ENCODE results near the gene BLCAP.
"Not testable (repeated sequence)": the region's sequence is repeated elsewhere in the genome, so short reads cannot be mapped to it uniquely, and the experiment has no call there.

The BLCAP gene

GRCh38 chr20:37556538-37556937, 28.9 kb upstream of the BLCAP start:
- DNase-seq (ENCODE audit: low spot score), result no peak

GRCh38 chr20:37554721-37555298, 27.1 kb upstream of the BLCAP start:
- DNase-seq (ENCODE audit: low spot score), result not testable (repeated sequence)

- no peak for DNase-seq (ENCODE audit: low spot score)
Measured at GRCh38 chr20:37552415-37552814, 24.7 kb upstream of the BLCAP start.

- not testable (repeated sequence) for DNase-seq (ENCODE audit: low spot score)
Measured at GRCh38 chr20:37551660-37552059, 24.0 kb upstream of the BLCAP start.

- DNase-seq (ENCODE audit: low spot score), result not testable (repeated sequence)
Measured at GRCh38 chr20:37550101-37550920, 22.6 kb upstream of the BLCAP start.

- DNase-seq (ENCODE audit: low spot score), result no peak
Measured at GRCh38 chr20:37547912-37548311, 20.2 kb upstream of the BLCAP start.

- no peak for DNase-seq (ENCODE audit: low spot score)
Measured at GRCh38 chr20:37545516-37545915, 17.8 kb upstream of the BLCAP start.

GRCh38 chr20:37544386-37544785, 16.7 kb upstream of the BLCAP start:
- DNase-seq (ENCODE audit: low spot score), result no peak

- DNase-seq (ENCODE audit: low spot score), result no peak
Measured at GRCh38 chr20:37543828-37544227, 16.2 kb upstream of the BLCAP start.

GRCh38 chr20:37542281-37542680, 14.6 kb upstream of the BLCAP start:
- no peak for DNase-seq (ENCODE audit: low spot score)

- DNase-seq (ENCODE audit: low spot score), result no peak
Measured at GRCh38 chr20:37541326-37541725, 13.7 kb upstream of the BLCAP start.

GRCh38 chr20:37540838-37541237, 13.2 kb upstream of the BLCAP start:
- not testable (repeated sequence) for DNase-seq (ENCODE audit: low spot score)

- no peak for DNase-seq (ENCODE audit: low spot score)
Measured at GRCh38 chr20:37540001-37540400, 12.3 kb upstream of the BLCAP start.

GRCh38 chr20:37539424-37539823, 11.7 kb upstream of the BLCAP start:
- DNase-seq (ENCODE audit: low spot score), result no peak

- no peak for DNase-seq (ENCODE audit: low spot score)
Measured at GRCh38 chr20:37538003-37538402, 10.3 kb upstream of the BLCAP start.

- no peak for DNase-seq (ENCODE audit: low spot score)
Measured at GRCh38 chr20:37537505-37537904, 9.8 kb upstream of the BLCAP start.

- no peak for DNase-seq (ENCODE audit: low spot score)
Measured at GRCh38 chr20:37535443-37536132, 7.9 kb upstream of the BLCAP start.

GRCh38 chr20:37534401-37535157, 6.9 kb upstream of the BLCAP start:
- peak; percentile 54 for DNase-seq (ENCODE audit: low spot score)

- DNase-seq (ENCODE audit: low spot score), result no peak
Measured at GRCh38 chr20:37533154-37533715, 5.6 kb upstream of the BLCAP start.

GRCh38 chr20:37531856-37532255, 4.2 kb upstream of the BLCAP start:
- no peak for DNase-seq (ENCODE audit: low spot score)

- no peak for DNase-seq (ENCODE audit: low spot score)
Measured at GRCh38 chr20:37530696-37531095, 3.0 kb upstream of the BLCAP start.

GRCh38 chr20:37529968-37530600, 2.4 kb upstream of the BLCAP start:
- DNase-seq (ENCODE audit: low spot score), result no peak
